ENCODE measurements around the gene GGPS1. TPM values are rescaled to one million over a fixed set of nuclear protein-coding genes. Genes with fewer than 3 reads are reported as not detected.

GGPS1 gene
- total RNA-seq, 2 donors from 2014 or later = 13.5 to 33.2 TPM

GRCh38 chr1:235284231-235284769 is 44.1 kb upstream of the GGPS1 start:
- ATAC-seq (ENCODE audit: insufficient number of reproducible peaks, low FRiP score, low read depth) (no peak), DNase-seq (ENCODE audit: low spot score) (no peak)
- Histone ChIP-seq H3K36me3 (no peaks in the 10 kb centered on the region), H3K9me3 (no peaks in the 10 kb centered on the region), H3K4me1 (ENCODE audit: control insufficient read depth in 1 of 2, low read depth in 2 of 2) (peaks cover 15 to 23% of the 10 kb centered on the region in 2 donors), H3K27me3 (replicated peaks; ENCODE audit: insufficient read depth) (no peaks in the 10 kb centered on the region), H3K4me3 (no peak overlapping the region), H3K27ac (no peak overlapping the region)
- no peak for TF ChIP-seq CTCF (IDR thresholded peaks at IDR 0.05)

- no peak for DNase-seq (ENCODE audit: low spot score)
- Histone ChIP-seq H3K9me3 (no peaks in the 10 kb centered on the region), H3K27me3 (replicated peaks; ENCODE audit: insufficient read depth) (no peaks in the 10 kb centered on the region), H3K27ac (no peak overlapping the region), H3K4me1 (ENCODE audit: control insufficient read depth in 1 of 2, low read depth in 2 of 2) (peaks cover 17% of the 10 kb centered on the region in 2 donors), H3K4me3 (no peak overlapping the region), H3K36me3 (no peaks in the 10 kb centered on the region)
- no peak for TF ChIP-seq CTCF (IDR thresholded peaks at IDR 0.05)
- ATAC-seq (ENCODE audit: insufficient number of reproducible peaks, low FRiP score, low read depth) = no peak
These were observed 41.7 kb upstream of the GGPS1 start for GRCh38 chr1:235286667-235287066.

- no peak for TF ChIP-seq CTCF (IDR thresholded peaks at IDR 0.05)
- no peak for DNase-seq (ENCODE audit: low spot score)
- Histone ChIP-seq H3K9me3 (no peaks in the 10 kb centered on the region), H3K27me3 (replicated peaks; ENCODE audit: insufficient read depth) (no peaks in the 10 kb centered on the region), H3K36me3 (no peaks in the 10 kb centered on the region), H3K27ac (no peak overlapping the region), H3K4me3 (no peak overlapping the region), H3K4me1 (ENCODE audit: control insufficient read depth in 1 of 2, low read depth in 2 of 2) (peaks cover 17% of the 10 kb centered on the region in 2 donors)
- no peak for ATAC-seq (ENCODE audit: insufficient number of reproducible peaks, low FRiP score, low read depth)
These were observed 41.0 kb upstream of the GGPS1 start for GRCh38 chr1:235287208-235287882.

DNA sequence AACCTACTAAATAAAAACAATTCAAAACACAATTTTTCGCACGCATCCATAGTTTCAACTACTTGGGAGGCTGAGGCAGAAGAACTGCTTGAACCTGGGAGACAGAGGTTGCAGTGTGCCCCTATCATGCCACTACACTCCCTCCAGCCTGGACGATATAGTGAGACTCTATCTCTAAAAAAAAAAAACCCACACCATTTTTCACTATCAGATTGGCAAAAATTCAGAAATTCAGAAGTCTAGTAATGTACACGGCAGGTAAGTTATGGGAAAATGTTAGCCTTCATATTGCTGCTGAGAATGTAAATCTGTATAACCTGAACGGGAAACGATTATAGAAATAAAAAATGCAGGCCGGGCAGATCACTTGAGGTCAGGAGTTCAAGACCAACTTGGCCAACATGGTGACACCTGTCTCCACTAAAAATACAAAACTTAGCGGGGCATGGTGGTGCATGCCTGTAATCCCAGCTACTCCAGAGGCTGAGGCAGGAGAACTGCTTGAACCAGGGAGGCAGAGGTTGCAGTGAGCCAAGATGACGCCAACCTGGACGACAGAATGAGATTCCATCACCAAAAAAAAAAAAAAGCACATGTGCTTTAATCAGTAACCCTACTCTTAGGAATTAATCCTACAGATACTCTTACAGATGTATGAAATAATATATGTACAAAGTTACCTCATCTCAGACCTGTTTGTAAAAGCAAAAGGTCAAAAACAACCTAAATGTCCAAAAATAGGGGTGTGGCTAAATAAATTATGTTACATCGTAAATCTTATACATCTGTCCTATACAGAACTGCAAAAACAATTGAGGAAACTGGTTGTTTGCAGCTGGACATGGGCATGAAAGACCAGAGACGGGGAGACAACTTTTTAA is 38.3 kb upstream of the GGPS1 start:
- no peak overlapping the region for H3K4me3 ChIP-seq
- H3K4me1 ChIP-seq (ENCODE audit: control insufficient read depth in 1 of 2, low read depth in 2 of 2) = peaks cover 26 to 28% of the 10 kb centered on the region in 2 donors
- H3K36me3 ChIP-seq = no peaks in the 10 kb centered on the region
- no peak for TF ChIP-seq CTCF (IDR thresholded peaks at IDR 0.05)
- no peaks in the 10 kb centered on the region for H3K27me3 ChIP-seq (replicated peaks; ENCODE audit: insufficient read depth)
- H3K27ac ChIP-seq = no peak overlapping the region
- ATAC-seq (ENCODE audit: insufficient number of reproducible peaks, low FRiP score, low read depth) (no peak), DNase-seq (ENCODE audit: low spot score) (no peak)
- no peaks in the 10 kb centered on the region for H3K9me3 ChIP-seq
